T-helper 1 cell (primary cell): ENCODE measurements around the gene LMOD2.

Experiments used
- DNase-seq, 5 donors: peaks; one replicate each; pipeline ENCODE4 v3.0.0-alpha.2; 2012 to 2020

Gene LMOD2

DNA sequence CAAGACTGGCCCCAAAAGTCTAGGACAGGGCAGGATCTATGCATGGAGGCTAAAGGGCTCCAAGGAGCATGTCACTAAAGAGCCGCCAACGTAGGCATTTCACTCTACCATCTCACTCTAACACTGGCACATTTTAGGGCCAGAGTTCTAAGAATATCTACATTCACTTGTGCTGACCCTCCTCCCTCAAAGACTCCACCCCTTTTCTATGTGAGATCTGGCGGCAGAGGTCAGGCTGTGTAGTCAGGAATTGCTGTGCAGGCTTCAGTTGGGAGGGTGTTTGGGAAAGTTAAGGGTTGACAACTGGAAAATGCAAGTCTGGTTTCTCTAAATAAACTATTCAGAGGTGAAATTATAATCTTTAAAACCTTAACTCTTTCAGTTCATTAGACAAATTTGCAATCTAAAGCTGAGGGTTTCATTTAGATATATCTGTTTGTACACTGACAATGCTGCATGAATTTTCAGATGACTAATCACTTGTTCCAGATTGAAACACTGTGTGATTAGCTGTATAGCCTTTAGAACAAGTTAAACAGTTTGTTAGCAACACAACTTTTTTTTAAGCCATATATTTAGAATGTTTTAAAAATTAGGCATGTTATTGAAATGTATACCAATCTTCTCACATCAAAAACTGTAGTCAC lies 18.2 kb downstream of the LMOD2 start:
- no peak for DNase-seq

DNA sequence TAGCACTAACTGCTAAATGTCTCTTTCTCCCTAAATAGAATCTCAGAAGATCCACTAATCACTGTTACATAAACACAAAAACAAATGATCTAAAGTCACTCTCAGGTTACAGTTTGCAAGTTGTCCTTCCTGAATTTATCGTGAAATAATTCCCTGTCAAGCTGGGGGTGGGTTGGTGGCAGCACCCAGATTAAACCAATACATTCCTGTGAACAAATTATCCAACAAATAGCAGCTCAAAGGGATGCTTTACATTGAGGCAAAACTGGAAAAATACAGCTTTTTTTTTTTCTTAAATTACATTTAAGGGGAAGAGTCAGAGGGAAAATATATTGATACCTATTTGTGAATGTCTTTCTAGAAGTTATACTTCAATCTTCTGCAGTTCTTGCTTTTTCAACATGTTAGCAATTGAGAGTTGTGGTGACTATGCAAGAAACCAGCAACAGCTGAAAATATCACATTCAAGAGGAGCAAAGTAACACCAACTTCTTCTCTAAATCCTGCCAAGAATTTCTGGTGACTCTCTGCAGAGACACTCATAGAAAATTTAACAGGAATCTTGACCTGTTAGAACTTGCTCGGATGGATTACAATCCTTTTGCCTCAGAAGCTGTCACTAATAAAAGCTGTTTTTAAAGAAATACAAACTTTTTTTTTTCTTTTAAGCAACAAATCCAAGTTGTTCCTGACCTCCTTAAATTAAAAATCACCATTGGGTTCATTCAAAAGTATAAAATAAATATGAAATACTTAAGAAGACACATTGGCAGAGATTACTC lies 18.9 kb downstream of the LMOD2 start:
- no peak for DNase-seq

DNA sequence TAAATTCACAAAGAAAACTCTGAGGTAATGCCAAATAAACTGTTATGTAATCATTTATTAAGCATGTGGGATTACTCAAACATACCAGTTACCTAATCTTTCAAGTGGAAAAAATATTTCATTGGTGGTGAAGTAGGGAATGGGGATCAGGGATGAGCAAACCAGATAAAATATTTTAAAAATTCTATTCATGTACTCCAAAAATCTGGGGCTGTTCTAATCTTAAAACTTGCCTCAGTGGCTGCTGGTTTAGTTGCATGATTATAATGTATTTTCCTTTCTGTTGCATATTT lies 19.5 kb downstream of the LMOD2 start:
- DNase-seq, result no peak

DNA sequence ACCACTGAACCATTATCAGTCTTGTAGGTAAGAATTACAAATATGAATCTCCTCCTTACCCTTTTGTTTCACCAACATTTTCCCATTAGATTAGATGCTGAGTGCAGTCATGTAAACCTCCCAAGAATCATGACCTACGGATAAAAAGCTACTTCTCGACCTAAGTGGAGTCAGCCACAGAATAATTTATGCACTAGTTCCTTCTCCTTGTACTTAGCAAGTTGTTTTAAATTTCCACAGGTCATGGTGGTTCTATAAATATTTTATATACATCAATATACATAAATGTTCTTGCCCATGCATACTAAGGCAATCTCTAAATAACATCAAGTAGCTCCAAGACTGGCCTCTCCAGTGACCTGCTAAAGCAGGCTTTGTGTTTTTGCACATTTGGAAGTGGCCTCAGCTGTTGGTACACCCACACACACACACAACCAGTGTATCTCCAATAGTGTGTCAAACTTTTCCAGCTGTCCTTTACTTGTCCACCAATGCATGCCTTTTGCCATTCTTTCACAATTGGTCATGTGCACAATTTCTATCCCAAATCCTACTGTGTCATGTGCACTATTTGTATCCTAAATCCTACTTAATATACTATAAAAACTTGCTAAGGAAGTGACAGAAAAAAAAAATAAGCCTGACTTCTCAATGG lies 21.5 kb downstream of the LMOD2 start:
- DNase-seq, result no peak

DNA sequence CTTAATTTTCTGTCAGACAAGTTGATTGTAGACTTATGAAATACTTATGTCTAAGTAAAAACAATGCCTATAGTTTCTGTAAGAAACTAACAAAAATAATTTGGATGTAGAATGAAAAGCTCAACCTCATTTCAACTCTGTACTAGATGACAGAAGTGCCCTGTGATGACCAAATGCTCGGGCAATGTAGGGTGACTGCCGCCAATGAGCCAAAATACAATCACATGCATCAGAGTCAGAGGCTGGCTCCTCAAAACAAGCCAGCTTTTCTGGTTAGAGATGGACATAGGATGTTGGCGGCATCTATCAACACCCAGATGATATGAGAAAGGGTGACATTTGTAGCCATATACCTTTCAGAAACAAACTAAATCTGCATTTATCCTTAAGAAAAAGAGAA lies 23.9 kb downstream of the LMOD2 start:
- DNase-seq, result no peak

DNA sequence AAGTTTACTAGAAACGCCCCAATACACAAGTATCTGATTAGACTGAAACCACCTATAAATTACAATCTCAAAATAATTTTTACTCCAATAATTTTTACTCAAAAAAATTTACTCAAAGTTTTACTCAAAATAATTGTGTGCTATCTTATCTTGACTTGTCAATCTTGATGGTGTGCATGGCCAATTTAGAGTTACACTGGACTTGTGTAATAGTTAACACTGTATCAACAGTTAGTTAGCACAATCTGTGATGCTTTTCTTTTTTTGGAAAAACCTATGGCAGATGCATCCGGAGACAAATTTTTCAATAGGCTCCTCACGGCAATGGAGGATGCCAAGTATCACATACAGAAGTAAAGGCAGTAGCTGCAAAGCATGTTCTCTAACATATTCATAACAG lies 24.9 kb downstream of the LMOD2 start:
- no peak for DNase-seq

DNA sequence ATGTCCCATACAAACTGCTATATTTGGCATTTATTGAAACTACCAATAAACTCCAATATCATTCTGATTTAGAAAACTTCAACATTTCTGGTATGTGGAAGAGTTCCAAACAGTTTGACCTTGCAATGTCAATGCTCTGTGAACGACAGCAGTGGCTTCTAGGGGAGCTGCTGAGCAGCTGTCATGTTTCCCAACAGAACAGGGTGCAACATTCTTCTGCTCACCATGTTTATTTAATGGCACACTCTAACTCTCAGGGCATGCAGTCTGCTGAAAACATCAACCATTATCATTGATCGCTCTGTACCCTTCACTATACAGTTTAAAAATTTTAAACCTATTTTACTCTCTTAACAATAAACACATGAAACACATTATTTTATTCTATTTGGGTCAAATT lies 25.9 kb downstream of the LMOD2 start:
- no peak for DNase-seq

DNA sequence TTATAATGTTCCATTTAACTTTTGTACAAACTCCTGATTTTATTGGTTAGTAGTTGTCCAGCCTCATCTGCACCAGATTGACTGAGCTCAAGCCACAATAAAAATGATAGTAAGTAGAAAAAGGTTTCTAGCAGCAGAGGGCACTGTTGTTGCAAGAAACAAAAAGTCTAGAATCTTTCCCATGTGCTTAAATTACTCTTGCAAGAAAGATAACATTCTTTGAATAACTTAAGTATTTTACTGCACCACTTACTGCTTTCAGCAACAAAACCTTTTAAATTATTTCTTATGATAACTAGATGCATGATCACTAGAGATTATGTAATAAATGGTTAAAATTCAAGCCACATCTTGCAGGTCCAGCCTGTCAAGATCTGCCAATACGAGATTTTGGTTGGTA lies 27.0 kb downstream of the LMOD2 start:
- peak in 2 of 5 donors; percentile 5 to 41 for DNase-seq

DNA sequence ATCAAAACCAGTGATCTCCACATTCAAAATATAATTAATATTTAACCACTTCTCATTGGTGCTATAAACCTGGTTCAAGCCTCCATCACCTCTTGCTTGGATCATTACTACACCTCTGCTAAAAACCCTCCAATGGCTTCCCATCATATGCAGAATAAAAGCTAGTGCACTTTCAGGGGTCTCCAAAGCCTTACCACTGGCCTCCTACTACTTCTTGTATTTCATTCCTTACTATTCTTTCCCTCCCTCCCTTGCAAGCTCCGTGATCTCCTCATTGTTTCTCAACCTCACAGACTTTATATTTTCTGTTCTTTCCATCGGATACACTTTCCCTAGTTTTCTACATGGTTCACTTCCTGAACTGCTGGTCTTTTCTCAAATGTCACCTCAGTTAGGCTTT lies 31.5 kb downstream of the LMOD2 start:
- no peak for DNase-seq

DNA sequence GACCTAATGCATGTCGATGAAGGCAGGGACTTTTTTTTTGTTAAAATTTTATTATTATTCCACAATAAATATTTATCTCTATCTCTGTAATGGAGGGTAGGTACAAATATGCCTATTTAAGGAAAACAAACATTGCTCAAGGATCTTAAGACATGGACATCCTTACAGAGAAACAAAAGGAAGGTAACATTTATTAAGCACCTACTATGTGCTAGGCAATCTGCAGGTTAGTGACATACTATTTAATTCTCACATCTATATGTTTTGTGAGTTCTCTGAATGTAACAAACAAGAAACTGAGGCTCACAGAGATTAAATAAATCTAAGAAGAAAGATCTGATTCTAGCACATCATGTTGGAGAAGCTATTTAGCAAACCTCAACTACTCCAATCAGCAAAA lies 32.1 kb downstream of the LMOD2 start:
- no peak for DNase-seq

DNA sequence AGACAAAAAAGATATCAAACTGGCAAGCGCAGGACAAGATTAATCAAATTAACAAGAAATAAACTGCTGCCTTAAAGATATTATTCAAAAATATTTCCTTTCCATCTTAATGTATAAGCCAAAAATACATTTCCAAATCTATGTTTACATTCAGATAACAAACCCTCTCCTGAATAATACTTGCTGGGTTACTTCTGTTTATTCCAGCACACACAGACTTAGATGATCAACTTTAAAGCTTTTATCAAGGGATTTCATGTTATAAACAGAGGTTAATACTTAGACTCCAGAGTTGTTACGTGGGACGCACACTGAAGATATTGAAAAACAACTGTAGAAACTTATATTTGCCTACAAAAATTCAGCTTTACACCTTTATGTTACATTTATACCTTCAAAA lies 33.6 kb downstream of the LMOD2 start:
- DNase-seq, result no peak

DNA sequence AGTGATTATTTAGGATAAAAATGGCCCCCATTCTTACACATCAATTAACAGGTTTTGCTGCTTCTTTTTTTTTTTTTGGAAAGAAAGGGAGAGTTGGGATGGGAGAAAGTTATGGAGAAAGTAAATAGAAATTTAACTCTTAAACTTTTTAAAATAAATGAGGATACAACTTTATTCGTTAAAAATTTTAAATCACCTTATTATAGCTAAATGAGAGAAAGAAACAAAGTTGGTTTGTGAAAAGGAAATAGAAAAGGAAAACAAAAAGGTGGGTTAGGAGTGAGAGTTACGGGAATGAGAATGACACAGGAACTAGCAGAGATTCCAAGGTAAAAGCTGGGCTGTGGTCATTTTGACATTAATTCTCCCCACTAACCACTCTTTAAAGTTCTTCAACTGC lies 34.9 kb downstream of the LMOD2 start:
- DNase-seq, result no peak

DNA sequence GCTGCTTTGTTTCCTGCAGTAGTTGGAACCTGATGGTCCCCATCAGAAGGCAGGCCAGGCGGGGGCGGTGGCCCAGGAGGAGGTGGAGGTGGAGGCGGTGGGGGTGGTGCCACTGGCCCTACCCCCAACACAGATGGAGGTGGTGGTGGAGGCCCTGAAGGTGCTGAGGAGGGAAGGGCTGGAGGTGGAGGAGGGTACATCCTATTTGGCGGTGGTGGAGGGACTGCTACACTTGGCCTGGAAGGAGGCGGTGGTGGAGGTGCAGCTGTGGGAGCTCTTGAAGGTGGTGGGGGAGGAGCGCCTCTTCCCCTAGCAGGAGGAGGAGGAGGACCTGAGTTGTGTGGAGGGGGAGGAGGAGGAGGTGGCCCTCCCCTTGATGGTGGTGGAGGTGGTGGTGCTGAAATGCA lies 36.8 kb downstream of the LMOD2 start:
- no peak for DNase-seq

DNA sequence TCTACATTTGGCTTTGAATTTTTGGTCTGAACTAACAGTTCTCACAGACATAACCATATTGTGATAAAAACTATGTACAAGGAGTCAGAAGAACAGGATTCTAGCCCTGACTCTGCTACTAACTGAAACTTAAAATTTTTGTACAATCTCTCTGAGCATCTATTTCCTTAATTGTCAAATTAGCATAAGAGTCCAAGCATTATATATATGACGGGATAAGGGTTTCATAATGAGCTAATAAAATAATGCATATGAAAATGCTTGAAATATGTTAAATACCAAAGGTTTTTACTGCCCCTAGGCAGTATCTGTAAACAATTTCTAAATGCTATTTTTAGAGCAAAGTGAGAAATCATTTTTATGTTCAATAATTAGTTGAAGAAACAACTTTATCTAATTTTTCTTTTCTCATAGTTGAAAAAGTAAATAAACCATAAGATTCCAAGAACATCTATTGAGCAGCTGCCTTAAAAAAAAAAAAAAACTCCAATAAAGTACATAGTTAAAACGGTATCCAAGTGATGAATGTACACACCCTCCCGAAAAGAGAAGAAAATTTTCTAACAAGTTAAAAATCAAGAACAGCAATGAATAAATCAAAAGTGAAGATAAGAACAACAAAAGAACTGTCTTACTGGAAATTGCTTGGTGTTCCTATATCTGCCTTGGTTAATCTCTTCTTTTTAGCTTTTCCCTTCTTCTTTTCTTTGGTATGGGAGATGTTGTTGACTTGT lies 40.4 kb downstream of the LMOD2 start:
- DNase-seq, result no peak

DNA sequence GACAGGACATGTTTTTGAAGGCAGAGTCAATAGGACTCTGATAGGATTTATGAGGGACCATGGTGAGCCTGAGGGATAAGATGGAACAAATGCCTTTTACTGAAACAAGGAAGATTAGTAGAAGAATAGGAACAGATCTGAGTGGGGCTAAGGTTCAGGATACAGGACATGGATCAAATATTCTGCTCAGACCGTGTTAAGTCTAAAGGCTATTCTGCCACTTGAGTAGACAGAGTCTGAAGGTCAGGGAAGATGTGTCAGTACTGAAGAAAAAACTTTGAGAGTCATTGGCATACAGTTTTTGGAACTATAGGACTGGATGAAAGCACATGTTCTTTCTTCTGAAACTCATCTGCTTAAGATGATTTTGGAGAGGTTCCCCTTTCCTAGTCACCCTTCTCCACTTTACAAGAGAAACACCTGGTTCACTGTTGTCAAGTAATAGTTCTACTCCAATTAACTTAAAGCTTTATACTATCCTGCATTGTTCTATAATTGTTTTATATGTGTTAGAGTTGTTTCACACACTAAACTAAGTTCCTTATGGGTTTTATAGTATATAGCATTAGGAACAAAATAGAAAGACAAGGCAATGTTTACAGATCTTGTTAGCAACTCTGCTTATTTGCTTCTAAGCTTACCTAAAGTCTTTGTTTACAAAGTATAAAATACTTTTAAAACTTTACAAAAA lies 49.7 kb downstream of the LMOD2 start:
- DNase-seq, result no peak

DNA sequence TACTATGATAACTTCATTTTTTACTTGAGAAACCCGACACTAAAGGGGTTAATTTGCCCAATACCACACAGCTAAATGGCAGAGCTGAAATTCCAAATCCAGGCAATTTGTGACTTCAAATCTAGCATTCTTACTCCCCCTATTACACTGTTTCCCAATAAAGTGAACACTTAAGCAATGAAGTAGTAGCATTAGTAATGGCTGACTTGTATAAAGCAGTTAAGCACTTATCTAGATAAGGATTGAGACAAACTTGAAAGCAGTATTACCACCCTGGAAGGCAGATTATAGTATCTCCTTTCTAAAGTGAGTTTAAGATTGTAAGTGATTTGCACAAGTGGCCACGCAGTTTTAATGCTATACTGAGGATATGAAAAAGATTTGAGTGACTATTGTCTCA lies 53.9 kb downstream of the LMOD2 start:
- DNase-seq, result no peak

DNA sequence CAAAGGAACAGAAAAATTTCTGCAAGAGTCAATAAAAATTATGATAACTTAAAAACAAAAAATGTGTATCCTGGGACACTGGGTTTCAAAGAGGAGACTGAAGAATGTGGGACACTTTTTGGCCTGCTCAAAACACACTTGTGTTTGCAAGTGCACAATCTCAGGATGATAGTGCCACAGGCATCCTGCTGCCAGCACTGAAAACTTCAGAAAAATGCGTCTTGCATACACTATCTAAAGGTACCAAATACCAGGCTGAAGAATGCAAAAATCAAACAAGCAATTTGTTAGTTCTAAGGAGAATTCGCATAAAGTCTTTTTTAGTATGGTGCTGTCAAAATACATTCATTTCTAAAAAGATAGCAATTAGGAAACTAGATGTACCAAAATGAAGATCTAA lies 55.0 kb downstream of the LMOD2 start:
- DNase-seq, result no peak

DNA sequence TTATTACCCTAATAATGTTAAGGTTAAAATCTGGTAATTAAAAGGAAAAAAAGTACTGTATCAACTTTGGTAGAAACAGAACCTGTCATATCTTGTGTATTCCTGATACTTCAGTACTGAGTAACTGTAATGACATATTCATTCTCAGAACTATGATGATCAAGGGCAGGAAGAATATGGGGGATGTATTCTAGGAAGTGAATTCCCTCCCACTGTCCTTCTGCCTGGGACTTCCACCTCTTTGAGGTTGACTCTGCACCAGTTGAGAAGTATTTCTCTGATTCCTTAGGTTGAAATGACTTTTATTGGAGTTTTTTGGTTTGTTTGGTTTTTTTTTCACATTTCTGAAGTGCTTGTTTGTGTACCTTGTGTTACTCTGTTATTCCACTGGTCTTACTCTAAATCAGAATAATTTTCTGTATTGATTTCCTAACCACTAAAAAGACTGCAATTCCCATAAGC lies 56.2 kb downstream of the LMOD2 start:
- peak in 1 of 5 donors; percentile 54 for DNase-seq

DNA sequence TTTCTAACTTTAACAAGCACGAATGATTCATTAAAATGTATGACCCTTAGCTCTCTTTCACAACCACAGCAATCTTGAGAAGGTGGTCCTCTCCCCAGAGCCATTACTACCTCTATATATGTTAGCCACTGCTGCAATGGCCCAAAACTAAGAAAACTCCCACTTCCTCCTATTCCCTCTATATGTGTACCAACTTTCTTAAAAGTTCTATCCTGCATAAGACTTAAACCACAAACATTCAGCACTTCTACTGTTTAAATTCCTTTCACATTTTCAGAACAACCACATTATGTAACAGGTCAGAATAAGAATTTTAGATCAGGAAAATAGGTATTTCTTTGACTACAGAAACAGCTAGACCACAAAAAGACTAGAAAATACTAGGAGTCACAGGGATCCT lies 57.0 kb downstream of the LMOD2 start:
- no peak for DNase-seq
